Umbilical cord (tissue), 2 donors: ENCODE measurements around the gene MAP3K3. TPM values are rescaled to one million over a fixed set of nuclear protein-coding genes. Genes with fewer than 3 reads are reported as not detected.
A peak's percentile ranks its signal among the peaks of the same experiment; 100 is the strongest.

Experiments
- DNase-seq: peaks from one replicate; pipeline ENCODE4 v3.0.0-alpha.2; 2015; ENCODE audit warnings: low spot score
- total RNA-seq: library from RNA; depleted of rRNA; stranded (reverse); fragments of >200 nt; gene quantifications from one replicate; pipeline ENCODE4 v1.2.3, GENCODE V29; 2014; ENCODE audit warnings: low replicate concordance; ENCODE audit not compliant: insufficient read depth

Gene MAP3K3
- total RNA-seq, 1 donor from 2014 or later, result 33.7 TPM

GRCh38 chr17:63693411-63694113 is 71.3 kb downstream of the MAP3K3 start:
- no peak for DNase-seq

GRCh38 chr17:63694229-63694949 is 72.2 kb downstream of the MAP3K3 start:
- no peak for DNase-seq

GRCh38 chr17:63694950-63695773 is 72.9 kb downstream of the MAP3K3 start:
- no peak for DNase-seq

GRCh38 chr17:63695889-63696288 is 73.7 kb downstream of the MAP3K3 start:
- DNase-seq, result no peak

- peak; percentile 24 for DNase-seq
Measured at GRCh38 chr17:63696381-63696961, 74.3 kb downstream of the MAP3K3 start.

GRCh38 chr17:63697341-63698286 is 75.4 kb downstream of the MAP3K3 start:
- DNase-seq, result no peak

GRCh38 chr17:63698381-63698885 is 76.2 kb downstream of the MAP3K3 start:
- DNase-seq, result no peak

GRCh38 chr17:63698886-63699637 is 76.8 kb downstream of the MAP3K3 start:
- peak; percentile 41 for DNase-seq

- DNase-seq, result peak; percentile 26
Measured at GRCh38 chr17:63699638-63700527, 77.7 kb downstream of the MAP3K3 start, which contains the start of gene LIMD2. LIMD2 (minus strand) TSS chr17:63700125; CDS start chr17:63699298, 827 bp downstream.

GRCh38 chr17:63700528-63701455 is 78.6 kb downstream of the MAP3K3 start:
- peak; percentile 38 for DNase-seq

- DNase-seq, result no peak
Measured at GRCh38 chr17:63701456-63701820, 79.2 kb downstream of the MAP3K3 start.

GRCh38 chr17:63701868-63702720 is 79.9 kb downstream of the MAP3K3 start:
- DNase-seq, result no peak

- no peak for DNase-seq
Measured at GRCh38 chr17:63702721-63703015, 80.5 kb downstream of the MAP3K3 start.

- no peak for DNase-seq
Measured at GRCh38 chr17:63703029-63703428, 80.8 kb downstream of the MAP3K3 start.

GRCh38 chr17:63703556-63704258 is 81.5 kb downstream of the MAP3K3 start:
- no peak for DNase-seq

GRCh38 chr17:63704259-63704576 is 82.0 kb downstream of the MAP3K3 start:
- DNase-seq, result no peak
